Fibroblast of the conjunctiva (primary cell): ENCODE measurements around the gene TLR10.
"Not testable (repeated sequence)": the region's sequence is repeated elsewhere in the genome, so short reads cannot be mapped to it uniquely, and the experiment has no call there.

Source experiments
- DNase-seq: peaks from one replicate; pipeline ENCODE4 v3.0.0-alpha.2; 2010; ENCODE audit warnings: low read depth

The TLR10 gene, protein sequence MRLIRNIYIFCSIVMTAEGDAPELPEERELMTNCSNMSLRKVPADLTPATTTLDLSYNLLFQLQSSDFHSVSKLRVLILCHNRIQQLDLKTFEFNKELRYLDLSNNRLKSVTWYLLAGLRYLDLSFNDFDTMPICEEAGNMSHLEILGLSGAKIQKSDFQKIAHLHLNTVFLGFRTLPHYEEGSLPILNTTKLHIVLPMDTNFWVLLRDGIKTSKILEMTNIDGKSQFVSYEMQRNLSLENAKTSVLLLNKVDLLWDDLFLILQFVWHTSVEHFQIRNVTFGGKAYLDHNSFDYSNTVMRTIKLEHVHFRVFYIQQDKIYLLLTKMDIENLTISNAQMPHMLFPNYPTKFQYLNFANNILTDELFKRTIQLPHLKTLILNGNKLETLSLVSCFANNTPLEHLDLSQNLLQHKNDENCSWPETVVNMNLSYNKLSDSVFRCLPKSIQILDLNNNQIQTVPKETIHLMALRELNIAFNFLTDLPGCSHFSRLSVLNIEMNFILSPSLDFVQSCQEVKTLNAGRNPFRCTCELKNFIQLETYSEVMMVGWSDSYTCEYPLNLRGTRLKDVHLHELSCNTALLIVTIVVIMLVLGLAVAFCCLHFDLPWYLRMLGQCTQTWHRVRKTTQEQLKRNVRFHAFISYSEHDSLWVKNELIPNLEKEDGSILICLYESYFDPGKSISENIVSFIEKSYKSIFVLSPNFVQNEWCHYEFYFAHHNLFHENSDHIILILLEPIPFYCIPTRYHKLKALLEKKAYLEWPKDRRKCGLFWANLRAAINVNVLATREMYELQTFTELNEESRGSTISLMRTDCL

GRCh38 chr4:38782452-38783108 is at the start of gene TLR10:
TSS of gene TLR10 (minus strand) at chr4:38782990. CDS start at chr4:38775590, 7,400 bp downstream.
- peak; percentile 20 for DNase-seq

DNA sequence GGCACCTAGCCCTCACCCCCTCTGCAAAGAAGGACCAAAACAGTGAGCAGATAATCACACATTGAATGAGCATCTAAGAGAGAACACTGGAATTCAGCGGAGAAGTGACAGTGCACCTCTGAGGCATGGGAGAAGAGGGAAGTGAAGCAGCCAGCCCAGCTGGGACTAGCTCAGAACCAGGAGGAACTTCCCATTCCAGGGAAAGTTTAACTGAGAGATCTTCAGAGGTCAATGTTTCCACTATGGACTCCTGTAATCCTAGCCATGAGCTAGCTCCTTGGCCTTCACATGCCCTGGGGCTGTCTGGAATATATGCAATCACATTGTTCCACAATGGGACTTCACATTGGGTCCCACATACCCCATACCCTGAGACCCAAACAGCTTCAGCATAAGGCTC is 49.4 kb upstream of the TLR10 start:
- DNase-seq, result no peak

GRCh38 chr4:38831653-38832052 is 48.9 kb upstream of the TLR10 start:
- DNase-seq, result no peak

GRCh38 chr4:38829237-38829636 is 46.4 kb upstream of the TLR10 start:
- DNase-seq, result no peak

- DNase-seq, result no peak
These were observed 41.0 kb upstream of the TLR10 start for GRCh38 chr4:38823766-38824165.

- DNase-seq, result no peak
These were observed 40.0 kb upstream of the TLR10 start for GRCh38 chr4:38822748-38823303.

GRCh38 chr4:38821739-38822138 is 38.9 kb upstream of the TLR10 start:
- no peak for DNase-seq

GRCh38 chr4:38820329-38821061 is 37.7 kb upstream of the TLR10 start:
- DNase-seq, result no peak

DNA sequence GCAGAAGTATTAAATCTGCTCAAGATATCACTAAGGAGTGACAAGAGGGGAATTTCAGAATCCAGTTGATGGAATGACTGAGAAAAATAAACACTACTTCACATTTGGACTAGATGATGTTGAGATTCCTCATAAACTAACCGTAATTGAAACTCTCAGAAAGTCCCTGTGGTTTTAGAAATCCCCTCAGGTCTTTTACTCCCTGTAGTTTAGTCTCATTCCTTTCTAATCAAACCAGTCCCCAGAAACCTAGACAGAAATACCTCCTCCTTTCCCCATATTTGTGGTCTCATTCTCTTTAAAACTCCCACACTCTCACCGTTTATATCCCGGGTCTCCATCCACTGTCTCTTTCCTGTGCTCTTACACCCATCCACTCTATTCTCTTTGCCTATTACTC is 36.8 kb upstream of the TLR10 start:
- DNase-seq, result no peak

DNA sequence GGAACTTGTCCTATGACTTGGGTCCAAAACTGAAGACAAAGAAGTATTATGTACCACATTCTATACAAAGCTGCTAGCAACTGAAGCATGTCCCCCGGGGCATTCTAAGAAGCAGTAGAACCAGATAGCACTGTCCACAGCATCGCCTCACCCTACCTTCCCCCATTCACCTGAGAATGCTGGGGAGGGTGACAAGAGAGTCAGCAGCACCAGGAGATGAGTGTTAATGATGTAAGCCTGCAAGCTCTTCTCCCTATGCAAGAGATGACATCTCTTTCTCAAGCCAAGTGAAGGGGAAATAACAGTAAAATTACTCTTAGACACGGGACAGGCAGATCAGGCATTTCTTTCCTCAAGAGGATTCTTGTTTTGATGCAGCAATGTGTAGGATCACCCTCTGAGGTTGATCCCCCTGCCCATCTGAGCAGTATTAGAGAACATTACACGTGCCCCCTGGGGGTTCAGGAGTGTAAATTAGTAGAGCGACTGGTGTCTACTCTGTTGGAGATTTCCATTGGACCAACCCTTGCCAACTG is 35.7 kb upstream of the TLR10 start:
- no peak for DNase-seq

DNA sequence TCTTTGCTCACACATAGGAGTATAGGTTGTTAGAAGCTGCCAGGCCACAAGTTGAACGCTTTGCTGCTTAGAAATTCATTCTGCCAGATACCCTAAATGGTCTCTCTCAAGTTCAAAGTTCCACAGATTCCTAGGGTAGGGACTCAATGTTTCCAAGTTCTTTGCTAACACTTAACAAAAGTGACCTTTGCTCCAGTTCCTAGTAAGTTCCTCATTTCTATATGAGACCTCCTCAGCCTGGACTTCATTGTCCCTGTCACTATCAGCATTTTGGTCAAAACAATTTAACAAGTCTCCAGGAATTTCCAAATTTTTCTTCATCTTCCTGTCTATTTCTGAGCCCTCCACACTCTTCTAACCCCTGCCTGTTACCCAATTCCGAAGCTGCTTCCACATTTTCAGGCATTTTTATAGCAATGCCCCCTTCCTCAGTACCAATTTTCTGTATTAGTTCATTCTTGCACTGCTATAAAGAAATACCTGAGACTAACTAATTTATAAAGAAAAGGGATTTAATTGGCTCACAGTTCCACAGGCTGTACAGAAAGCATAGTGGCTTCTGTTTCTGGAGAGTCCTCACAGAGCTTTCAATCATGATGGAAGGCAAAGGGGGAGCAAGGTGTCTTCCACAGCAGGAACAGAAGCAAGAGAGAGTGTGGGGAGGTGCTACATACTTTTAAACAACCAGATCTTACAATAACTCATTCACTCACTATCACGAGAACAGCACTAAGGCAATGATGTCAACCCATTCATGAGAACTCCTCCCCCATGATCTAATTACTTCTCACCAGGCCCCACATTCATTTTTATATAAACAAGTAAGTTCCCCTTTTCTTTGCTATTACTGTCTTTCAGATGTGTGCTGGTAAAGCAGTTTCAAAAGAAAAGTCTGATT is 33.3 kb upstream of the TLR10 start:
- no peak for DNase-seq

DNA sequence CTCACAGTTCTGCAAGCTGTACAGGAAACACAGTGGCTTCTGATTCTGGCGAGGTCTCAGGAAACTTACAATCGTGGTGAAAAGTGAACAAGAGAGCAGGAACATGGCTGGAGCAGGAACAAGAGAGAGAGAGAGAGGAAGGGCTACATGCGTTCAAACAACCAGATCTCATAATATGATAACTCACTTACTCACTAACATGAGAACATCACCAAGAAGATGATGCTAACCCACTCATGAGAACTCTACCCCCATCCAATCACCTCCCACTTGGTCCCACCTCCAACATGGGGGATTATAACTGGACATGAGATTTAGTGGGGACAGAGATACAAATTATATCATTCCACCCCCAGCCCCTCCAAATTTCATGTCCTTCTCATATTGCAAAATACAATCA is 31.6 kb upstream of the TLR10 start:
- no peak for DNase-seq

GRCh38 chr4:38811297-38811696 is 28.5 kb upstream of the TLR10 start:
- no peak for DNase-seq

- not testable (repeated sequence) for DNase-seq
These were observed 24.7 kb upstream of the TLR10 start for GRCh38 chr4:38807462-38807861.

GRCh38 chr4:38806251-38806650 is 23.5 kb upstream of the TLR10 start:
- DNase-seq, result not testable (repeated sequence)

DNA sequence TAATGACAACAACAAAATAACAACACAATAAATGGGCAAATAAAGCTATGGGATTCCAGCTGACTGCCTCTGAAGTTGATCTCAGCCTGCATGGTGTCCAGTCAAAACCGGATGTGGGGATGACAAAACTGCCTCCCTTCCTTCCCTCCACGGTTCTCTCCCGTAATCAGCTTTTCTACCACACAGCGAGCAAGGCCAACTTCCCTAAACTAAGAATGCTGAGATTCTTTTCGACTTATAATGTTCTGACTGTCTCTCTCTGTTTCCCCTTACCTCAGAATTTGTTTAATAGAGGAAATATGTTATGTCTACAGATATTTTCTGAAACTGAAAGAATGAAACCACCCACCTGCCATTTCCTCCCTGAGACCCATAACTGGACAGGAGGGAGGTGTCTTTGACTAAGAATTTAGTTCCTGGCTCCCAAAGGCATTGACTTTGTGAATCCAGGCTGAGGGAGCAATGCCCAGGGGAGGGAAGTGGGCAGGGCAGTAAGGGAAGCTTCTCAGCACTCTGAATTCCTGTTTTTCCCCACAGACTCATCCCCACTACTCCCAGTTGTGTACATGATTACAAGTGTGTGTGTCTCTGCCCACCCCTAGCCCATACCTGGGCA is 22.8 kb upstream of the TLR10 start:
- no peak for DNase-seq

GRCh38 chr4:38804654-38805295 is 22.0 kb upstream of the TLR10 start, which contains the start of gene TLR1:
TSS of gene TLR1 (minus strand) at chr4:38804791. CDS start at chr4:38798831, 5,960 bp downstream.
- peak; percentile 47 for DNase-seq

DNA sequence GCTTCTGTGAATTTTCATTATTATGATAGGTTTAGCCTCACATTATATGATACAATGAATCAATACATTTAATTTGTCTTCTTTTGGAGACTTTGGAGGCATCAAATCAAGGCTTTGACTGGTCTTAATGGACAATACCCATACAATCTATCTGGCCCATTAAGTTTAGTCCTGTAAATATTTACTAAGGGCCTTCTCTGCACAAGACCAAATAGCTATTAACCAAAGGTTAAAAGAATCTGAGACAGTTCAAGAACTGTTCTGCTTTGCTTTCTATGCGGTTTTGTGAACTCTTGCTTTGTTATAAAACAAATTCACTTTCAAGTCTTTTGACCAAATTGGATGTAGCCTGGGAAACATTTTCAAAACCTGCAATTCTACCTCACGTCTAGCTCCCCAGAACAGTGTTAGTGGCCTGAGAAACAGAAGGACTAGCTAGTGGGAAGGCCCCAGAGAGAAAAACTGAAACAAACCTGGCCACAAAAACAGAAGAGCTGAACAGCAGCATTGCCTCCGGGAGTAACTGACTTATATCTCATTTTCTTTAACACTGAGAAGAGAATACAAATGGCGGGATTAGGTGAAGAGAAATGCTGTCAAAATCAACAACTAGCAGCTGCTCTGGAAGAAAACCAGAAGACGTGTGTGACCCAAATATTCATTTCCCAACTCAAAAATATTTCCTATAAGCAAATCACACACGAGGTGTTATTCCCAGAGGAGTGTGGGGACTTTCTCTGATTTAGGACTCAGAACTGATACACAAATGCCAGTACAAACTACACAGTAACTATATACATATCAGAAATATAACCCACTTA is 21.3 kb upstream of the TLR10 start:
- no peak for DNase-seq
